IPS-20b (cell line): Measurements from ENCODE around the gene TRIM7.
A peak's percentile ranks its signal among the peaks of the same experiment; 100 is the strongest.
"Not testable (repeated sequence)": the region's sequence is repeated elsewhere in the genome, so short reads cannot be mapped to it uniquely, and the experiment has no call there.

ENCODE experiments used
- H3K27ac ChIP-seq: one replicate; pipeline ENCODE4 v1.5.1; 2013; ENCODE audit warnings: low read length
- H3K27me3 ChIP-seq: 2 replicates; pipeline ENCODE4 v1.6.1; 2013; ENCODE audit warnings: mild to moderate bottlenecking, low read length, inconsistent platforms; ENCODE audit not compliant: insufficient read depth
- H3K36me3 ChIP-seq: 2 replicates; pipeline ENCODE4 v1.6.1; 2013; ENCODE audit warnings: low read depth, mild to moderate bottlenecking, inconsistent platforms, low read length, moderate library complexity; ENCODE audit not compliant: insufficient read depth
- H3K4me1 ChIP-seq: 2 replicates; pipeline ENCODE4 v1.6.1; 2013; ENCODE audit warnings: mild to moderate bottlenecking, control low read depth, inconsistent platforms, low read length, moderate library complexity; ENCODE audit not compliant: insufficient read depth
- H3K4me3 ChIP-seq: 2 replicates; pipeline ENCODE4 v1.5.1; 2013; ENCODE audit warnings: mild to moderate bottlenecking, low read length, inconsistent platforms
- H3K9ac ChIP-seq: 2 replicates; pipeline ENCODE4 v1.6.1; 2013; ENCODE audit warnings: low read depth, mild to moderate bottlenecking, inconsistent platforms, low read length, moderate library complexity
- H3K9me3 ChIP-seq: 2 replicates; pipeline ENCODE4 v1.6.1; 2013; ENCODE audit warnings: mild to moderate bottlenecking, low read depth, low read length, inconsistent platforms; ENCODE audit not compliant: insufficient read depth

Gene TRIM7

DNA sequence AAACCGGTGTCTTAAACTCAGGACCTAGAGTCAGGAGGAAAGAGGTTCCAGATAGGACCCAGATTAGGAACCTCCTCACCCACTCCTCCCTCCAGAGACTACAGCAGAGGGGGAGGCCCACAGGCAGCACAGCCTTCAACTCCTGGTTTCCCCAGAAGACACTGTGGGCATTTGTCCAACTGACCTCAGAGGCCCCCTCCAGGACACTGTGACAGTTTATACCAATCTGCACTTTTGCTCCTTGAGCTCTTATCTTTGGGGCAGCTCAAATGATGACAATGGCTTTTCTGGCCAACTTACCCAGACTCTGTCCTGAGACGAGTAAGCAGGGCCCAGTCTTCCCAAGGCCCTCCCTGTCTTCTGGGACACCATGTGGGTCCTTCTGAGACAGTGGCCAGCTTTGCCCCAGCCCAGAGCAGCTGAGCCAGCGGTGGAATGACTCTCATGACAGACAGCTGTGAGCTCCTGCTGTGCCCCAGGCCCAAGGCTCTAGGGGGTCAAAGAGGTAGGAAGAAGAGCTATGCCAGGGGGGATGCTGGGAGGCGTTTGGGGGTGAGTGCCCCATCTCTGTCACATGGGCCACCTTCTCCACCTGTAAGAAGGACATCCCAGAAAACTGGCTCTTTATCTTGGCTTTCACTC, 43.3 kb downstream of the TRIM7 start:
- Histone ChIP-seq H3K9me3 (no peaks in the 10 kb centered on the region), H3K27me3 (peaks cover 35% of the 10 kb centered on the region), H3K4me1 (peaks cover 9% of the 10 kb centered on the region; the same call in 1 of the 2 replicates), H3K36me3 (no peaks in the 10 kb centered on the region), H3K27ac (no peak overlapping the region), H3K9ac (peak overlapping the region; percentile 20; the same call in 1 of the 2 replicates), H3K4me3 (peak overlapping the region; percentile 59)

DNA sequence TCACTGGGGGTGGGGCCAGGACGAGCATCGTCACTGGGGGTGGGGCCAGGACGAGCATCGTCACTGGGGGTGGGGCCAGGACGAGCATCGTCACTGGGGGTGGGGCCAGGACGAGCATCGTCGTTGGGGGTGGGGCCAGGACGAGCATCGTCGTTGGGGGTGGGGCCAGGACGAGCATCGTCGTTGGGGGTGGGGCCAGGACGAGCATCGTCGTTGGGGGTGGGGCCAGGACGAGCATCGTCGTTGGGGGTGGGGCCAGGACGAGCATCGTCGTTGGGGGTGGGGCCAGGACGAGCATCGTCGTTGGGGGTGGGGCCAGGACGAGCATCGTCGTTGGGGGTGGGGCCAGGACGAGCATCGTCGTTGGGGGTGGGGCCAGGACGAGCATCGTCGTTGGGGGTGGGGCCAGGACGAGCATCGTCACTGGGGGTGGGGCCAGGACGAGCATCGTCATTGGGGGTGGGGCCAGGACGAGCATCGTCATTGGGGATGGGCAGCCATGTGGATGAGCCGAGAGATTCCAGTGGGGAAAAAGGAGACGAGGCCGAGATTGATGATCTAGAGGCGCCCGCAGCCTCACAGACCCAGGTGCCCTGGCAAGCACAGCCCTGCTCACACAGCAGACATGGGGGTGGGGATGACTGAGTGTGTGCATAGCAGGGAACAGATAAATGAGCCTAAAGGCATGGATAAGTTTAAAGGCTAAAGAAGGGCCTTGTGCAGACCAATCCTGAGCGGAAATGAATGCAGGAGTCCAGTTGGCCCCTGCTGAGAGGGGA, 44.1 kb downstream of the TRIM7 start:
- not testable (repeated sequence) for H3K9me3 ChIP-seq, H3K27ac ChIP-seq, H3K4me1 ChIP-seq, H3K36me3 ChIP-seq
- Histone ChIP-seq H3K4me3 (peak overlapping the region; percentile 59), H3K9ac (peak overlapping the region; percentile 20; the same call in 1 of the 2 replicates), H3K27me3 (peaks cover 39% of the 10 kb centered on the region)

DNA sequence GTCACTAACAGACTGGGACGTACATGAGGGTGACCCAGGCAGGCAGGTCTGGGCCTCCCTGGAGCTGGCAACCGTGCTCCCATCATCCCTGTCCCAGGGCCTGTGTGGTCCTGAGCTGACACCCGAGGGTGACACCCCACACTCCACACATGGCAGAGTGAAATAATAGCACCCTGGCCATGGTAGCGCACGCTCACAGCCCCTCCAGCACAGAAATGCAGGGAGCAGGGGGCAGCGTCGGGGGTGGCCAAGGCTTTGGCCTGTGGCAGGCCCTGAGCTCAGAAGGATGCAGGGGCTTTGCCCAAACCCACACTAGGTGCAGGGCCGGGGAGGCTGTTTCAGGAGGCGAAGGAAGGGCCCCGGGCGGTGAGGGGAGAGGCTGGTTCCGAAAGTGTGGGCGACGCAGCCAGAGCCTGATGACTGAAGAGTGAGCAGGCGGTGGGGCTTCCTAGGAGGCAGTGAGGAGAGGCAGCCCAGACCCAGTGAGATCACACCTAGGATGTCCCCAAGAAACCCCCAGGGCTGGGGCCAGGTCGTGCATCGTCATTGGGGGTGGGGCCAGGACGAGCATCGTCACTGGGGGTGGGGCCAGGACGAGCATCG, 44.7 kb downstream of the TRIM7 start:
- Histone ChIP-seq H3K27me3 (peaks cover 39% of the 10 kb centered on the region), H3K36me3 (no peaks in the 10 kb centered on the region), H3K9ac (peak overlapping the region; percentile 75), H3K27ac (no peak overlapping the region), H3K4me1 (peaks cover 9% of the 10 kb centered on the region; the same call in 1 of the 2 replicates), H3K9me3 (no peaks in the 10 kb centered on the region), H3K4me3 (peak overlapping the region; percentile 49; the same call in 1 of the 2 replicates)

DNA sequence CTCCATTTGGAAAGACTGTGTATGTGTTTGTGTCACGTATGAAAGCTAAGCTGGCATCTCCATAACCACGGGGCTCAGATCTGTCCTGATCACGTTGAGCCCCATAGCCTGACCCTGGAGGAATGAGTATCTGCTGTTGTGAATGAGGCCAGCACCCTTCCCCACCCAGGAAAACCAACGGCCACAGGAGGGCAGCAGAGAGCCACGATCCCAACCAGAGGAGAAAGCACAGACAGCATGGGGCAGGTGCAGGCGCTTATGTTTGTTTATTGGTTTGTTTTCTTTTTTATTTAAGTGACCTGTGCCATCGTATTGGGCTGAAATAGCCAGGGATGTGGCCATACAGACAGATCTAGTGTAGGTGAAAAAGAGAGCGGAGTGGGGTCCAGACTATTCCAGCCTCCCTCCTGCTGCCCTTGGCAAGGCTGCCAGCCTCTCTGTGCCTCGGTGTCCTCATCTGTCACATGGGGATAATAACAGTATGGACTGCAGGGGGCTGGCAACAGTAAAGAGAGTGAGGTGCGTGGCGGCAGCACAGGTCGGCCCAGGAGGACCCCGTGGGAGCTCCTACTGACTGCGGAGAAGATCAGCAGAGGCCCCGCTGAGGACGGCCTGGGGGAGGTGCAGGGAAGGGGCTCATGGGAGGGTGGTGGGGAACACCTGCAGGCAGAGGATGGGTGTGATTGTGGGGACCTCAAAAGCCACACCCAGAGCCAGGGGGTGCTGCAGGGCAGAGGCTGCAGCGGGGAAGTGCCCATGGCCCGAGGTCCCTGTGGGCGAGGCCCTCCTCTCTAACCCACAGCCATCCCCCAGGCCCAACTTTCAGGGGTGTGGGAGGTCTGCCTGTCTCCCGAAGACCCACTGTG, 45.5 kb downstream of the TRIM7 start:
- H3K4me3 ChIP-seq = peak overlapping the region; percentile 49; the same call in 1 of the 2 replicates
- peak overlapping the region; percentile 75; the same call in 1 of the 2 replicates for H3K9ac ChIP-seq
- peaks cover 39% of the 10 kb centered on the region for H3K27me3 ChIP-seq
- H3K27ac ChIP-seq = no peak overlapping the region
- no peaks in the 10 kb centered on the region for H3K9me3 ChIP-seq
- no peaks in the 10 kb centered on the region for H3K36me3 ChIP-seq
- peaks cover 9% of the 10 kb centered on the region; the same call in 1 of the 2 replicates for H3K4me1 ChIP-seq

DNA sequence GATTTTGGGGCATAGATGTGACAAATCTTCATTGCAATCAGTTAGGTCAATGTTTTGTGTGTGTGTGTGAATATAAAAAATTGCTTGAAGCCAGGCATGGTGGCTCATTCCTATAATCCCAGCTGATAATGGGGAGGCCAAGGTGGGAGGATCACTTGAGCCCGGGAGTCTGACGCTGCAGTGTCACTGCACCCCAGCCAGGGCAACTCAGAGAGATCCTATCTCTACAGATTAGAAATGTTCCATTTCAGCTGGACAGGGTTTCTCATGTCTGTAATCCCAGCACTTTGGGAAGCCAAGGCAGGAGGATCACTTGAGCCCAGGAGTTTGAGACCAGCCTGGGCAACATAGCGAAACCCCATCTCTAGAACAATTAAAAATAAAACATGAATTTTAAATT, 46.1 kb downstream of the TRIM7 start:
- Histone ChIP-seq H3K9ac (no peak overlapping the region), H3K36me3 (no peaks in the 10 kb centered on the region), H3K4me1 (peaks cover 9% of the 10 kb centered on the region; the same call in 1 of the 2 replicates), H3K27me3 (peaks cover 39% of the 10 kb centered on the region), H3K4me3 (no peak overlapping the region), H3K9me3 (no peaks in the 10 kb centered on the region), H3K27ac (no peak overlapping the region)

DNA sequence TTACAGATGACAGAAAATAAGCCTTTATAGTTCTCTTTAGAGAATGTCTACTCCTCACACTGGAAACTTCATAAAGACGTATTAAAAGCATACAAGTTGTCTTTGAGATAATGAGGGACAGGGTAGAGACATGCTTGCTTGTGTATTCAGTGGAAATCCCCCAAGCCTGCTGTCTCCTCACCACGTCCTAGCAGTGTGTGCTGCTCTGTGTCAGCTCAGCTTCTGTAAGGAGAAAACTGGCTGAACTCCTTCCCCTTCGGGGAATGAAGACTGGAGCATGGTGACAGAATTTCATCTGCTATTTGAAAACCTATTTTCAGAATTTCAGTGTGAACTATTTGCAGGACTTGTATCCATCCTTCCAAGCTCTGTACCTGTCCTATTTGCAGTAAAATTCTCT, 48.2 kb downstream of the TRIM7 start:
- peaks cover 9% of the 10 kb centered on the region; the same call in 1 of the 2 replicates for H3K4me1 ChIP-seq
- no peaks in the 10 kb centered on the region for H3K9me3 ChIP-seq
- no peak overlapping the region for H3K9ac ChIP-seq
- H3K36me3 ChIP-seq = no peaks in the 10 kb centered on the region
- peaks cover 22% of the 10 kb centered on the region for H3K27me3 ChIP-seq
- H3K27ac ChIP-seq = no peak overlapping the region
- H3K4me3 ChIP-seq = no peak overlapping the region

DNA sequence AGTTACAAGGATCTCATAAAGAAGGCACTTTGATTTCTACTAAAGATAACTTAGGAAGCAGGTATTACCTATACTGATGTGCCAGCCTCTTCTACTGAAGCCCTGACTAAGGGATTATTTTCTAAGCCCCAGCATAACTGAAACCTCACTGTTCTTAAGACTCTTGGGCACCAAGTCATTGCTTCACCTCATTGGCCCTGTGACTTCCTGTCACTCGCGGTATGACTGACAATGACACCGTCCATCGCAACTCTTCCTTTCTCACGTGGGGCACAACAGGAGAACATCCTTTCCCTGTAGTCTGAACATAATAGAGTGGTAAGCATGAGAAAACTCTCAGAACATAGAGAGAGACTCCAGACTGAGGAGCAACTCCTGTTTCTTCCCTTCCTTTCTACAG, 51.2 kb downstream of the TRIM7 start:
- H3K27me3 ChIP-seq = peaks cover 21% of the 10 kb centered on the region
- no peak overlapping the region for H3K27ac ChIP-seq
- no peak overlapping the region for H3K9ac ChIP-seq
- H3K36me3 ChIP-seq = no peaks in the 10 kb centered on the region
- H3K4me1 ChIP-seq = 0 out of 2 replicates have a peak, but pooled peaks cover 3% of the 10 kb centered on the region
- no peak overlapping the region for H3K4me3 ChIP-seq
- H3K9me3 ChIP-seq = no peaks in the 10 kb centered on the region

DNA sequence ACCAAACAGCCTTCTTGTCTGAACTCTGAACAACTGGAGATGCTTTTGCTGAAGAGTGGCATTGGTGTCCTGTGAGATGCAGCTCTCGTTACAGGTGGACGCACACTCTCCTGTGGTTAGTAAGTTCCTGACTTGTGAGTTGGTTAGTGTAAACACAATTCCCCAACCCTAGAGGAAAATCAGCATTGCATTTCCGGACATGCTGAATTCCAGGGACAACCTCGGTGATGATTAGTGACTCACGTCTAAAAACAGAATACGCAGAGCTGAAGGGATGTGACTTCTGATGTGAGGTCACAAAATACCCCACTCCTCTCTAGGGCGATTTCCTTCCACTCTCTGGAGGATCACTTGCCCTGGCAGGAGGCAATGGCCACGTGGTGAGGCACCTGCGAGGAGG, 52.6 kb downstream of the TRIM7 start:
- H3K9ac ChIP-seq = no peak overlapping the region
- no peaks in the 10 kb centered on the region for H3K36me3 ChIP-seq
- 0 out of 2 replicates have a peak, but pooled peaks cover 3% of the 10 kb centered on the region for H3K4me1 ChIP-seq
- no peak overlapping the region for H3K27ac ChIP-seq
- H3K4me3 ChIP-seq = no peak overlapping the region
- peaks cover 26% of the 10 kb centered on the region for H3K27me3 ChIP-seq
- no peaks in the 10 kb centered on the region for H3K9me3 ChIP-seq

DNA sequence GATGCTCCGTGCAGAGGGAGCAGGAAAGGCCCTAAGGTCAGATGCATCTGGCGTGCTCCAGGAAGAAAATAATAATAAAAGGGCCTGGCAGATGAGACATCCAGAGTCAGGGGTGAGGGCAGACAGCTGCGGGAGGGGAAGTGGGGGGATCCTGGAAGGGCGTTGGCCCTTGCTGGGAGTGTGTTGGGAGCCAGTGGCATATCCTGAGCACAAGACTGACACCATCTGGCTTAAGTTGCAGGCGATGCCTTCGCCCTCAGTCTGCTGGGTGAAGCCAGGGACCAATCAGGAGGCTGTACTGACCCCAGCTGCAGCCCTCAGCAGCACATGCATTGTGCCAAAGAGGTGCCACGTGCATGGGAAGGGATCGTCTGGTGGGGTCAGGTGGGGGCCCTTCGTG, 53.9 kb downstream of the TRIM7 start:
- no peak overlapping the region for H3K4me3 ChIP-seq
- H3K36me3 ChIP-seq = no peaks in the 10 kb centered on the region
- H3K27ac ChIP-seq = no peak overlapping the region
- H3K9me3 ChIP-seq = no peaks in the 10 kb centered on the region
- 0 out of 2 replicates have a peak, but pooled peaks cover 9% of the 10 kb centered on the region for H3K4me1 ChIP-seq
- H3K27me3 ChIP-seq = peaks cover 14% of the 10 kb centered on the region
- H3K9ac ChIP-seq = no peak overlapping the region

DNA sequence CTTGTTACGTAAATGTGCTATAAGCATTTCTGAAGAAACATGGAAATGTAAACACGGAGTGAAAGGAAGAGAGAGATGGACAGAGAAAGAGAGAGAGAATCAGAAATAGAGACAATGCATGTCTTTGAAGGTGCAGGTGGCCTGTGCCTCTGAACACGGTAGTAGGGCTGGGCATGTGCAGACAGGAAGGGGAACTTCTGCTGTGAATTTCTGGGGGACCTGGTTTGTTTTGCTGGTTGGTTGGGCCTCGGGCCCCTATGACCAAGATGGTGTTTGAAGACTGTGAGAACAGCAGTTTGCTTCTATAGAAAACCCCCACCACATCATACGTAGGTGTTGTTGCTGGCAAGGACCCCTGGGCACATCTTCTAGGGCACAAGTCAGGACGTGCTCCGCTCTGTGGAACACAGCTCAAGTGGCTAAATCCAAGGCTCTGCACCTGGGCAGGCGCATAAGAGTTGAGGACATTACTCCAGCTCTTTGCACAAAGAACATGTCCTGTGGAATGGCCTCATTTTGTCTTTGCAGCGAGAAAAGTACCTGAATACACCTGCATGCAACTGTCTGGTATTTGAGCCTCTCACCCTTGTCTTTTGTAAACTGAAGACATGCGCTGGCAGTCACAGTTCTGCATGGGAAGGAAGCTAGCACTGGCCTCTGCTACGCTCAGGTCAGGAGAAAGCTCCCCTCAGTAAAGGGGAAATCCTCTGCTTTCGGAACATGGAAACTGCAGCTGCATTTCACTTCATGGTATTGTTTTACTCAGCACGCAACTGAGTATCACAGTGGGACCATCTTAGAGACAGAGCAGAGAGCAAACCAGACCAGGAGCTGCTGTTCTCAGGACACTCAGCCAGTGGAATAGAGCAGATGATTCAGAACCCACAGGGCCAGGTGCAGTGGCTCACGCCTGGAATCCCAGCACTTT, 54.9 kb downstream of the TRIM7 start:
- Histone ChIP-seq H3K27me3 (peaks cover 14% of the 10 kb centered on the region), H3K36me3 (no peaks in the 10 kb centered on the region), H3K4me1 (0 out of 2 replicates have a peak, but pooled peaks cover 9% of the 10 kb centered on the region), H3K9me3 (peaks cover 8% of the 10 kb centered on the region; the same call in 1 of the 2 replicates), H3K9ac (no peak overlapping the region), H3K4me3 (no peak overlapping the region), H3K27ac (no peak overlapping the region)
